Measurements from ENCODE around the gene ECSCR.
"Not testable (repeated sequence)": the region's sequence is repeated elsewhere in the genome, so short reads cannot be mapped to it uniquely, and the experiment has no call there.

ECSCR gene

DNA sequence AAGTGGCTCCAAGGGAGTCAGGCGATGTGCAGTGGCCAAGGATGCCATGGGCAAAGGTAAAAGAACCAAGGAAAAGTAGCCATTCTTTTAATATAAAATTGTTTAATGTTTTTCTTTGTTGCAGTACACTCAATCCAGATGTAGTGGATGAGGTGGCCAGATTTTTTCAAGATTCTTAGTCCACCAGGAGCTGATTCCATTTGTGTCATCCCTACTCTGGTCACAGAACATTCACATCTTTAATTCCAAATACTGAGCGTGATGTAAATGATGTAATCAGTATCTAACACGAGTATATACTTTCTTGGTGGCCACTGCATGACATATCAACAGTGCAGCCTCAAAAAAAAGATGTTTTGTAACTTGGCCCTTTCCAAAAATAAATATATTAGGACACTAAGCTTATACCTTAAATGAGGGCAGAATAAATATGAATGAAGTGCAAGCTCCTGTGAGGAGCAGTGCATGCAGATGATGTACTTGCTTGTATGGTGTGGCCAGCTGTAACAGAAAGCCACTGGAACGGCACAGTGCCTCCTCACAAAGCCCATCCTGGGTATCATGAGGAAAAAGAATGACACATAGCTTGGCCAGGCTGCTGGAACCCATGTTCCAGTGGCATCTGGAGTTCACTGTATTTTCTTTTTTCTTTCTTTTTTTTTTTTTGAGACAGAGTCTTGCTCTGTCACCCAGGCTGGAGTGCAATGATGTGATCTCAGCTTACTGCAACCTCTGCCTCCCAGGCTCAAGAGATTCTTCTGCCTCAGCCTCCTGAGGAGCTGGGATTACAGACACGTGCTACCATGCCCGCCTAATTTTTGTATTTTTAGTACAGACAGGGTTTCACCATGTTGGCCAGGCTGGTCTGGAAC is 52.2 kb downstream of the ECSCR start:
- peaks cover 0 to 31% of the 10 kb centered on the region in 2 experiments for H3K36me3 ChIP-seq (ENCODE audit: control insufficient read depth in 2 of 2, insufficient read depth in 1 of 2, low read length in 2 of 2)
- CTCF ChIA-PET = interaction anchor here (1.0 to 3.1 kb wide), 4 partner anchors 10 to 103 kb away, joined by 3 to 19 read pairs (median 10); no protein-coding TSS in a partner anchor
- no peak for TF ChIP-seq GFI1B (tag by site-specific recombination; IDR thresholded peaks at IDR 0.05)
- TF ChIP-seq, protein P1, sequence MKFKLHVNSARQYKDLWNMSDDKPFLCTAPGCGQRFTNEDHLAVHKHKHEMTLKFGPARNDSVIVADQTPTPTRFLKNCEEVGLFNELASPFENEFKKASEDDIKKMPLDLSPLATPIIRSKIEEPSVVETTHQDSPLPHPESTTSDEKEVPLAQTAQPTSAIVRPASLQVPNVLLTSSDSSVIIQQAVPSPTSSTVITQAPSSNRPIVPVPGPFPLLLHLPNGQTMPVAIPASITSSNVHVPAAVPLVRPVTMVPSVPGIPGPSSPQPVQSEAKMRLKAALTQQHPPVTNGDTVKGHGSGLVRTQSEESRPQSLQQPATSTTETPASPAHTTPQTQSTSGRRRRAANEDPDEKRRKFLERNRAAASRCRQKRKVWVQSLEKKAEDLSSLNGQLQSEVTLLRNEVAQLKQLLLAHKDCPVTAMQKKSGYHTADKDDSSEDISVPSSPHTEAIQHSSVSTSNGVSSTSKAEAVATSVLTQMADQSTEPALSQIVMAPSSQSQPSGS (tag by site-specific recombination; IDR thresholded peaks at IDR 0.05; ENCODE audit: low read depth) = 0 out of 2 replicates have a peak, but pooled peaks have one; percentile 38
- no peak for TF ChIP-seq ZNF621 (tag by site-specific recombination; IDR thresholded peaks at IDR 0.05)
- TF ChIP-seq ZNF529 (tag by site-specific recombination; IDR thresholded peaks at IDR 0.05; ENCODE audit: insufficient replicate concordance) = no peak
- H3K9me3 ChIP-seq (ENCODE audit: control insufficient read depth, insufficient read depth, low read depth, low read length) = no peaks in the 10 kb centered on the region
- H3K27ac ChIP-seq (ENCODE audit: extremely low read depth, low read depth, low read length) = no peak overlapping the region
- POLR2A ChIA-PET = interaction anchor here (0.5 kb wide), 1 partner anchor 1330 kb away, joined by 3 read pairs; no protein-coding TSS in a partner anchor
- H3K4me3 ChIP-seq (ENCODE audit: low read depth, low read length) = no peak overlapping the region
- H3K4me1 ChIP-seq (ENCODE audit: control insufficient read depth, insufficient read depth, low read length) = no peaks in the 10 kb centered on the region

DNA sequence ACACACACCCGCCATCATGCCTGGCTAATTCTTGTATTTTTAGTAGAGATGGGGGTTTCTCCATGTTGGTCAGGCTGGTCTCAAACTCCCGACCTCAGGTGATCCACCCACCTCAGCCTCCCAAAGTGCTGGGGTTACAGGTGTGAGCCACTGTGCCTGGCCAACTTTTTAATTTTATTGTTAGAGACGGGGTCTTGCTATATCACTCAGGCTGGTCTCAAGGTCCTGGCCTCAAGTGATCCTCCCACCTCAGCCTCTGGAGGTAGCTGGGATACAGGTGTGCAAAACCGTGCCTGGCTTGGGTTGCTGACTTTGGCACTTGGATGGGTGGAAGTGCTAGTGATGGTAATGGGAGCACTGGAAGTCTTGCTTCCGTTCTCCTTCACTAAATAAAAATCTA is 53.4 kb downstream of the ECSCR start:
- CTCF ChIA-PET = interaction anchor here (1.4 to 1.5 kb wide), 2 partner anchors 13 to 21 kb away, joined by 4 to 6 read pairs; no protein-coding TSS in a partner anchor
- peaks cover 0 to 21% of the 10 kb centered on the region in 2 experiments for H3K36me3 ChIP-seq (ENCODE audit: control insufficient read depth in 2 of 2, insufficient read depth in 1 of 2, low read length in 2 of 2)
- H3K4me1 ChIP-seq (ENCODE audit: control insufficient read depth, insufficient read depth, low read length); POLR2A ChIA-PET; H3K27ac ChIP-seq (ENCODE audit: extremely low read depth, low read depth, low read length); H3K4me3 ChIP-seq (ENCODE audit: low read depth, low read length); H3K9me3 ChIP-seq (ENCODE audit: control insufficient read depth, insufficient read depth, low read depth, low read length): not testable (repeated sequence)

DNA sequence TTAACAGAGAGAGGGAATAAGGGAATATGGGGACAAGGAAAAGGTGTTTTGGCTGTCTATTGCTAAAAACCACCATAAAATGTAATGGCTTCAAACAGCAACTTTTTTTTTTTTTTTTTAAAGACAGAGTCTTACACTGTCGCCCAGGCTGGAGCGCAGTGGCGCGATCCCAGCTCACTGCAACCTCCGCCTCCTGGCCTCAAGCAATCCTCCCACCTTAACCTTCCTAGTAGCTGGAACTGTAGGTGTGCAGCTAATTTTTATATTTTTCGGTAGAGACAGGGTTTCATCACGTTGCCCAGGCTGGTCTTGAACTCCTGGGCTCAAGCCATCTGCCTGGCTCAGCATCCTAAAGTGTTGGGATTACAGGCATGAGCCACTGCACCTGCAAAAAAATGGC is 54.4 kb downstream of the ECSCR start:
- H3K4me1 ChIP-seq (ENCODE audit: control insufficient read depth, insufficient read depth, low read length) = peaks cover 5% of the 10 kb centered on the region; the same call in 1 of the 2 replicates
- H3K4me3 ChIP-seq (ENCODE audit: low read depth, low read length) = no peak overlapping the region
- H3K36me3 ChIP-seq (ENCODE audit: control insufficient read depth in 2 of 2, insufficient read depth in 1 of 2, low read length in 2 of 2) = peaks cover 0 to 13% of the 10 kb centered on the region in 2 experiments; a peak in 2 of 3 replicates
- ChIA-PET CTCF (interaction anchor here (0.5 to 1.7 kb wide), 6 partner anchors 13 to 626 kb away, joined by 3 to 7 read pairs (median 4); no protein-coding TSS in a partner anchor), POLR2A (no interaction called here)
- TF ChIP-seq, protein P2, sequence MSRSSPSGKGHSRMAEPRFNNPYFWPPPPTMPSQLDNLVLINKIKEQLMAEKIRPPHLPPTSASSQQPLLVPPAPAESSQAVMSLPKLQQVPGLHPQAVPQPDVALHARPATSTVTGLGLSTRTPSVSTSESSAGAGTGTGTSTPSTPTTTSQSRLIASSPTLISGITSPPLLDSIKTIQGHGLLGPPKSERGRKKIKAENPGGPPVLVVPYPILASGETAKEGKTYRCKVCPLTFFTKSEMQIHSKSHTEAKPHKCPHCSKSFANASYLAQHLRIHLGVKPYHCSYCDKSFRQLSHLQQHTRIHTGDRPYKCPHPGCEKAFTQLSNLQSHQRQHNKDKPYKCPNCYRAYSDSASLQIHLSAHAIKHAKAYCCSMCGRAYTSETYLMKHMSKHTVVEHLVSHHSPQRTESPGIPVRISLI (tag by site-specific recombination; IDR thresholded peaks at IDR 0.05) = 0 out of 2 replicates have a peak, but pooled peaks have one; percentile 28
- TF ChIP-seq ZSCAN30 (tag by site-specific recombination; IDR thresholded peaks at IDR 0.05) = no peak
- H3K9me3 ChIP-seq (ENCODE audit: control insufficient read depth, insufficient read depth, low read depth, low read length) = no peaks in the 10 kb centered on the region
- H3K27ac ChIP-seq (ENCODE audit: extremely low read depth, low read depth, low read length) = no peak overlapping the region

DNA sequence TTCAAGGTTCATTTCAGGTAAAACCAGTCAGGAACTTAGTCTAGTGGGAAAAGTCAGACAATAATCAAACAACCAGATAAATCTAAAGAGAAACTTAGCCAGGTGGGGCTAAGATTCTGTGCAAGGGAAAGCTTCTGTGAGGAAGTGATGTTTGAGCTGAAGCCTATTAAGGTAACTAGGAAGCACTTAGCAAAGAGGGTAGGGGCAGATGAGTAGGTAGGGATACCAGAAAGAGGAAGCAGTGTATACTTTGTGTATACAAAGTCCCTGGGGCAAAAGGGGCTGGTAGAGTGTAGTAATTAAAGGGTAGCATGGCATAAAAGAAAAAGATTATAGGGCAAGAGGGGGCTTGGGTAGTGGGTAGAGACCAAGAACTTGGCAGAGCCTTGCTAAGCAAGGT is 55.0 kb downstream of the ECSCR start:
- ChIA-PET POLR2A (no interaction called here), CTCF (interaction anchor here (0.9 to 1.7 kb wide), 3 partner anchors 13 to 106 kb away, joined by 3 to 7 read pairs (median 6); no protein-coding TSS in a partner anchor)
- H3K4me3 ChIP-seq (ENCODE audit: low read depth, low read length) = no peak overlapping the region
- H3K4me1 ChIP-seq (ENCODE audit: control insufficient read depth, insufficient read depth, low read length) = peaks cover 5% of the 10 kb centered on the region; the same call in 1 of the 2 replicates
- peaks cover 0 to 6% of the 10 kb centered on the region in 2 experiments; a peak in 2 of 3 replicates for H3K36me3 ChIP-seq (ENCODE audit: control insufficient read depth in 2 of 2, insufficient read depth in 1 of 2, low read length in 2 of 2)
- H3K27ac ChIP-seq (ENCODE audit: extremely low read depth, low read depth, low read length) = no peak overlapping the region
- no peaks in the 10 kb centered on the region for H3K9me3 ChIP-seq (ENCODE audit: control insufficient read depth, insufficient read depth, low read depth, low read length)
- 0 out of 2 replicates have a peak, but pooled peaks have one; percentile 5 for TF ChIP-seq ZNF791 (tag by site-specific recombination; IDR thresholded peaks at IDR 0.05)
- TF ChIP-seq, protein P3, sequence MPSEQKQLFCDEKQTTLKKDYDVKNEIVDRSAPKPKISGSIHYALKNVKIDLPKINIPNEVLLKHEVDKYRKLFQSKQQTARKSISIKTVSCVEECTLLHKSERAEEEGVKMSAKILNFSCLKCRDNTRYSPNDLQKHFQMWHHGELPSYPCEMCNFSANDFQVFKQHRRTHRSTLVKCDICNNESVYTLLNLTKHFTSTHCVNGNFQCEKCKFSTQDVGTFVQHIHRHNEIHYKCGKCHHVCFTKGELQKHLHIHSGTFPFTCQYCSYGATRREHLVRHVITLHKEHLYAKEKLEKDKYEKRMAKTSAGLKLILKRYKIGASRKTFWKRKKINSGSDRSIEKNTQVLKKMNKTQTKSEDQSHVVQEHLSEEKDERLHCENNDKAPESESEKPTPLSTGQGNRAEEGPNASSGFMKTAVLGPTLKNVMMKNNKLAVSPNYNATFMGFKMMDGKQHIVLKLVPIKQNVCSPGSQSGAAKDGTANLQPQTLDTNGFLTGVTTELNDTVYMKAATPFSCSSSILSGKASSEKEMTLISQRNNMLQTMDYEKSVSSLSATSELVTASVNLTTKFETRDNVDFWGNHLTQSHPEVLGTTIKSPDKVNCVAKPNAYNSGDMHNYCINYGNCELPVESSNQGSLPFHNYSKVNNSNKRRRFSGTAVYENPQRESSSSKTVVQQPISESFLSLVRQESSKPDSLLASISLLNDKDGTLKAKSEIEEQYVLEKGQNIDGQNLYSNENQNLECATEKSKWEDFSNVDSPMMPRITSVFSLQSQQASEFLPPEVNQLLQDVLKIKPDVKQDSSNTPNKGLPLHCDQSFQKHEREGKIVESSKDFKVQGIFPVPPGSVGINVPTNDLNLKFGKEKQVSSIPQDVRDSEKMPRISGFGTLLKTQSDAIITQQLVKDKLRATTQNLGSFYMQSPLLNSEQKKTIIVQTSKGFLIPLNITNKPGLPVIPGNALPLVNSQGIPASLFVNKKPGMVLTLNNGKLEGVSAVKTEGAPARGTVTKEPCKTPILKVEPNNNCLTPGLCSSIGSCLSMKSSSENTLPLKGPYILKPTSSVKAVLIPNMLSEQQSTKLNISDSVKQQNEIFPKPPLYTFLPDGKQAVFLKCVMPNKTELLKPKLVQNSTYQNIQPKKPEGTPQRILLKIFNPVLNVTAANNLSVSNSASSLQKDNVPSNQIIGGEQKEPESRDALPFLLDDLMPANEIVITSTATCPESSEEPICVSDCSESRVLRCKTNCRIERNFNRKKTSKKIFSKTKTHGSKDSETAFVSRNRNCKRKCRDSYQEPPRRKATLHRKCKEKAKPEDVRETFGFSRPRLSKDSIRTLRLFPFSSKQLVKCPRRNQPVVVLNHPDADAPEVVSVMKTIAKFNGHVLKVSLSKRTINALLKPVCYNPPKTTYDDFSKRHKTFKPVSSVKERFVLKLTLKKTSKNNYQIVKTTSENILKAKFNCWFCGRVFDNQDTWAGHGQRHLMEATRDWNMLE (tag by site-specific recombination; conservative IDR thresholded peaks at IDR 0.05; ENCODE audit: low read depth) = no peak
- no peak for TF ChIP-seq ZNF561 (tag by site-specific recombination; IDR thresholded peaks at IDR 0.05; ENCODE audit: borderline replicate concordance)
- TF ChIP-seq KLF7 (tag by site-specific recombination; IDR thresholded peaks at IDR 0.05; ENCODE audit: borderline replicate concordance) = no peak
- TF ChIP-seq ZSCAN16 (tag by site-specific recombination; IDR thresholded peaks at IDR 0.05) = no peak
- TF ChIP-seq BCL11A (tag by site-specific recombination; IDR thresholded peaks at IDR 0.05; ENCODE audit: low read depth) = no peak
